GM12878 (cell line): Measurements from ENCODE around the gene PRKCE. TPM values are rescaled to one million over a fixed set of nuclear protein-coding genes. Genes with fewer than 3 reads are reported as not detected.

Experiments used
- CBX3 ChIP-seq: fragments of 200-600 bp; sonication (generic); IDR thresholded peaks from 2 replicates; pipeline ENCODE4 v1.6.1; 2016; ENCODE audit warnings: low read depth, borderline replicate concordance
- CEBPB ChIP-seq, 2 experiments: fragments of 150-350 bp in 1 of 2; IDR thresholded peaks; 2 replicates each; pipeline ENCODE4 v1.6.1; 2012 to 2014; ENCODE audit warnings: low read depth in 2 of 2, low read length in 2 of 2, borderline replicate concordance in 1 of 2, inconsistent platforms in 1 of 2
- DPF2 ChIP-seq: fragments of 450-650 bp; IDR thresholded peaks from 2 replicates; pipeline ENCODE4 v1.6.1; 2017; ENCODE audit warnings: mild to moderate bottlenecking
- EP300 ChIP-seq, 2 experiments: fragments of 150-350 bp in 1 of 2; IDR thresholded peaks; 2 replicates each; pipeline ENCODE4 v1.6.1; 2011 to 2012; ENCODE audit warnings: low read depth in 2 of 2, low read length in 2 of 2, borderline replicate concordance in 1 of 2, improper control_type of control experiment in 1 of 2, inconsistent platforms in 1 of 2; ENCODE audit not compliant: control insufficient read depth in 1 of 2
- GABPA ChIP-seq: IDR thresholded peaks from 2 replicates; pipeline ENCODE4 v1.6.1; 2014; ENCODE audit warnings: antibody characterized with exemption, low read depth, mild to moderate bottlenecking, inconsistent platforms
- KAT2A ChIP-seq: conservative IDR thresholded peaks from 2 replicates; pipeline ENCODE4 v1.6.1; 2011; ENCODE audit warnings: low read depth, low read length; ENCODE audit not compliant: control insufficient read depth
- MEF2B ChIP-seq: fragments of 450-650 bp; IDR thresholded peaks from 2 replicates; pipeline ENCODE4 v1.6.1; 2018; ENCODE audit warnings: mild to moderate bottlenecking, moderate library complexity; ENCODE audit not compliant: partially characterized antibody, poor library complexity, severe bottlenecking
- MTA2 ChIP-seq: fragments of 450-650 bp; IDR thresholded peaks from 2 replicates; pipeline ENCODE4 v1.6.1; 2016; ENCODE audit warnings: low read depth, mild to moderate bottlenecking, moderate library complexity
- MYB ChIP-seq: fragments of 150-350 bp; IDR thresholded peaks from 2 replicates; pipeline ENCODE4 v1.6.1; 2014; ENCODE audit warnings: mild to moderate bottlenecking, low read depth, low read length, borderline replicate concordance
- POLR2AphosphoS2 ChIP-seq: IDR thresholded peaks from 2 replicates; pipeline ENCODE4 v1.6.1; 2011; ENCODE audit warnings: low read depth, mild to moderate bottlenecking, low read length, improper control_type of control experiment, moderate library complexity
- RB1 ChIP-seq: fragments of 450-650 bp; formaldehyde crosslinking; IDR thresholded peaks from 2 replicates; pipeline ENCODE4 v1.6.1; 2017; ENCODE audit warnings: mild to moderate bottlenecking, borderline replicate concordance
- RCOR1 ChIP-seq: conservative IDR thresholded peaks from 2 replicates; pipeline ENCODE4 v1.6.1; 2012; ENCODE audit warnings: low read depth, low read length, improper control_type of control experiment
- SPI1 ChIP-seq: IDR thresholded peaks from 2 replicates; pipeline ENCODE4 v1.6.1; 2011; ENCODE audit warnings: low read depth, mild to moderate bottlenecking, low read length, moderate library complexity, borderline replicate concordance; ENCODE audit not compliant: insufficient read depth
- SREBF1 ChIP-seq: IDR thresholded peaks from 2 replicates; pipeline ENCODE4 v1.6.1; 2012; ENCODE audit warnings: mild to moderate bottlenecking, low read length
- TCF3 ChIP-seq: IDR thresholded peaks from 2 replicates; pipeline ENCODE4 v1.6.1; 2012; ENCODE audit warnings: low read depth, mild to moderate bottlenecking, low read length, borderline replicate concordance; ENCODE audit not compliant: insufficient read depth
- YY1 ChIP-seq: IDR thresholded peaks from 2 replicates; pipeline ENCODE4 v1.6.1; 2011; ENCODE audit warnings: low read depth, mild to moderate bottlenecking, low read length
- ZNF217 ChIP-seq: fragments of 450-650 bp; IDR thresholded peaks from 2 replicates; pipeline ENCODE4 v1.6.1; 2017; ENCODE audit warnings: antibody characterized with exemption, mild to moderate bottlenecking
- ZNF384 ChIP-seq: IDR thresholded peaks from 2 replicates; pipeline ENCODE4 v1.6.1; 2012; ENCODE audit warnings: low read depth, mild to moderate bottlenecking, low read length, improper control_type of control experiment, borderline replicate concordance
- polyA plus RNA-seq, 11 experiments: library from polyadenylated mRNA; depleted of rRNA in 4 of 11; unstranded in 6 of 11; stranded (reverse) in 5 of 11; fragments of >200 nt; fragmentation: Nextera tagmentation in 4 of 11; fragmentation: Illumina TruSeq in 1 of 11; extraction: Ambion mirVana in 4 of 11; extraction: Trizol in 1 of 11; gene quantifications; 1 replicate in 1 of 11; 2 replicates in 10 of 11; pipeline versions ENCODE4 v1.2.1 to v1.2.3, GENCODE V29; 2011 to 2016; ENCODE audit warnings: inconsistent platforms in 2 of 11, missing spikeins in 2 of 11, low read depth in 1 of 11
- total RNA-seq, 4 experiments: library from RNA; depleted of rRNA in 3 of 4; stranded (reverse); fragments of >200 nt in 3 of 4; fragmentation: Illumina TruSeq in 1 of 4; extraction: Trizol in 1 of 4; gene quantifications; 2 replicates each; pipeline versions ENCODE4 v1.2.1 to v1.2.3, GENCODE V29; 2013 to 2021
- TF ChIP-seq, protein P1 (sequence below): fragments of 150-350 bp; IDR thresholded peaks from 2 replicates; pipeline ENCODE4 v1.6.1; 2016; ENCODE audit warnings: low read depth, low read length
- TF ChIP-seq, protein P2 (sequence below): fragments of 150-350 bp; IDR thresholded peaks from 2 replicates; pipeline ENCODE4 v1.6.1; 2014; ENCODE audit warnings: mild to moderate bottlenecking, low read depth, low read length
- TF ChIP-seq, protein P3 (sequence below): IDR thresholded peaks from 2 replicates; pipeline ENCODE4 v1.6.1; 2012; ENCODE audit warnings: low read depth, low read length, improper control_type of control experiment
- TF ChIP-seq, protein P4 (sequence below): fragments of 450-650 bp; IDR thresholded peaks from 2 replicates; pipeline ENCODE4 v1.6.1; 2017; ENCODE audit warnings: low read depth, mild to moderate bottlenecking, moderate library complexity

Gene PRKCE
- total and polyA plus RNA-seq, 10 of the 15 experiments (the other 5 are each of a cell fraction or from before 2014, with no cell fraction given), result 2.6 to 28.2 (median 11.3) TPM

DNA sequence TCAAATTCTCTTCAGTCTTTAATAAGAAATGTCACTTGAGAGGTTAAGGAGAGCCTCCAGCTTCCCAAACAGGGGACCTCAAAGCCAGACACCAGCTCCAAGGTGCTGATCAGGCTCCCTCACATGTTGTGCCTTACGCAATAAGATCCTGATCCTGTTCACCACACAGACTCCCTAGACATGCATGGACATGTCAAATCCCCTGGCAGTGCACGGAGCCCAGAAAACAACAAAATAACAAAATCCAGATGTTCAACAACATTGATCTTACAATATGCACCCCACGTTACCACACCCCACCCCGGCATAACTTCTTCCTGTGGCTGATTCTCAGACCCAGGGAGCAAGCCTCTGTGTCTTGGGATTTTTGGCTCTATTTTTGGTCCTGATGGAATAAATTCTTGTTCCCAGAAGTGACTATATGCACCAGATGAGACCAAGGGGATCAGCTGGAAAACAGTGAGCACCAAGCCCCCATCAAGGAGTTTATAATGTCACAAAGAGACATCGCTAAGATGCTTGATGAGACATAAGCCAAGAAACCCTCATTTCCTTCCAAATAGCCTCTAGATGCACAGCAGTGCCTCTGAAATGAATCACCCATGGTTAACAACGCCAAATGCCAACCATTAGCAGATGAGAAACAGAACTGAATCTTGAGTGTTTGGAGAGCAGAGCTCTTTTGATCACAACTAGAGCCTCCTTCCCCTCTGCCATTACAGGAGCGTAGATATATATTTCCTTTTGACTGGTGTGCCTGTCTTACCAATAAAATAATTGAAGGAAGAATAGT lies 198.2 kb downstream of the PRKCE start (continued):
- TF ChIP-seq, protein P1, sequence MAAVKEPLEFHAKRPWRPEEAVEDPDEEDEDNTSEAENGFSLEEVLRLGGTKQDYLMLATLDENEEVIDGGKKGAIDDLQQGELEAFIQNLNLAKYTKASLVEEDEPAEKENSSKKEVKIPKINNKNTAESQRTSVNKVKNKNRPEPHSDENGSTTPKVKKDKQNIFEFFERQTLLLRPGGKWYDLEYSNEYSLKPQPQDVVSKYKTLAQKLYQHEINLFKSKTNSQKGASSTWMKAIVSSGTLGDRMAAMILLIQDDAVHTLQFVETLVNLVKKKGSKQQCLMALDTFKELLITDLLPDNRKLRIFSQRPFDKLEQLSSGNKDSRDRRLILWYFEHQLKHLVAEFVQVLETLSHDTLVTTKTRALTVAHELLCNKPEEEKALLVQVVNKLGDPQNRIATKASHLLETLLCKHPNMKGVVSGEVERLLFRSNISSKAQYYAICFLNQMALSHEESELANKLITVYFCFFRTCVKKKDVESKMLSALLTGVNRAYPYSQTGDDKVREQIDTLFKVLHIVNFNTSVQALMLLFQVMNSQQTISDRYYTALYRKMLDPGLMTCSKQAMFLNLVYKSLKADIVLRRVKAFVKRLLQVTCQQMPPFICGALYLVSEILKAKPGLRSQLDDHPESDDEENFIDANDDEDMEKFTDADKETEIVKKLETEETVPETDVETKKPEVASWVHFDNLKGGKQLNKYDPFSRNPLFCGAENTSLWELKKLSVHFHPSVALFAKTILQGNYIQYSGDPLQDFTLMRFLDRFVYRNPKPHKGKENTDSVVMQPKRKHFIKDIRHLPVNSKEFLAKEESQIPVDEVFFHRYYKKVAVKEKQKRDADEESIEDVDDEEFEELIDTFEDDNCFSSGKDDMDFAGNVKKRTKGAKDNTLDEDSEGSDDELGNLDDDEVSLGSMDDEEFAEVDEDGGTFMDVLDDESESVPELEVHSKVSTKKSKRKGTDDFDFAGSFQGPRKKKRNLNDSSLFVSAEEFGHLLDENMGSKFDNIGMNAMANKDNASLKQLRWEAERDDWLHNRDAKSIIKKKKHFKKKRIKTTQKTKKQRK, result no peak
- TF ChIP-seq SPI1 (peak; percentile 31; the same call in 1 of the 2 replicates), SREBF1 (no peak), RB1 (no peak), MYB (no peak), KAT2A (no peak), MTA2 (peak; percentile 26; the same call in 1 of the 2 replicates), ZNF217 (no peak), POLR2AphosphoS2 (no peak), CEBPB (IDR thresholded peaks at IDR 0.05; ENCODE audit: borderline replicate concordance in 1 of 2, low read depth in 2 of 2, low read length in 2 of 2) (no peak), MEF2B (no peak), DPF2 (no peak; the same call in 1 of the 2 replicates), TCF3 (no peak), EP300 (IDR thresholded peaks at IDR 0.05; ENCODE audit: borderline replicate concordance in 1 of 2, control insufficient read depth in 1 of 2, low read depth in 2 of 2, low read length in 2 of 2) (no peak), GABPA (no peak), CBX3 (no peak), ZNF384 (no peak), YY1 (peak; percentile 31; the same call in 1 of the 2 replicates), RCOR1 (no peak)
- TF ChIP-seq, protein P2, sequence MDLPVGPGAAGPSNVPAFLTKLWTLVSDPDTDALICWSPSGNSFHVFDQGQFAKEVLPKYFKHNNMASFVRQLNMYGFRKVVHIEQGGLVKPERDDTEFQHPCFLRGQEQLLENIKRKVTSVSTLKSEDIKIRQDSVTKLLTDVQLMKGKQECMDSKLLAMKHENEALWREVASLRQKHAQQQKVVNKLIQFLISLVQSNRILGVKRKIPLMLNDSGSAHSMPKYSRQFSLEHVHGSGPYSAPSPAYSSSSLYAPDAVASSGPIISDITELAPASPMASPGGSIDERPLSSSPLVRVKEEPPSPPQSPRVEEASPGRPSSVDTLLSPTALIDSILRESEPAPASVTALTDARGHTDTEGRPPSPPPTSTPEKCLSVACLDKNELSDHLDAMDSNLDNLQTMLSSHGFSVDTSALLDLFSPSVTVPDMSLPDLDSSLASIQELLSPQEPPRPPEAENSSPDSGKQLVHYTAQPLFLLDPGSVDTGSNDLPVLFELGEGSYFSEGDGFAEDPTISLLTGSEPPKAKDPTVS, result no peak
- TF ChIP-seq, protein P3, sequence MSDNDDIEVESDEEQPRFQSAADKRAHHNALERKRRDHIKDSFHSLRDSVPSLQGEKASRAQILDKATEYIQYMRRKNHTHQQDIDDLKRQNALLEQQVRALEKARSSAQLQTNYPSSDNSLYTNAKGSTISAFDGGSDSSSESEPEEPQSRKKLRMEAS, result no peak
- TF ChIP-seq, protein P4, sequence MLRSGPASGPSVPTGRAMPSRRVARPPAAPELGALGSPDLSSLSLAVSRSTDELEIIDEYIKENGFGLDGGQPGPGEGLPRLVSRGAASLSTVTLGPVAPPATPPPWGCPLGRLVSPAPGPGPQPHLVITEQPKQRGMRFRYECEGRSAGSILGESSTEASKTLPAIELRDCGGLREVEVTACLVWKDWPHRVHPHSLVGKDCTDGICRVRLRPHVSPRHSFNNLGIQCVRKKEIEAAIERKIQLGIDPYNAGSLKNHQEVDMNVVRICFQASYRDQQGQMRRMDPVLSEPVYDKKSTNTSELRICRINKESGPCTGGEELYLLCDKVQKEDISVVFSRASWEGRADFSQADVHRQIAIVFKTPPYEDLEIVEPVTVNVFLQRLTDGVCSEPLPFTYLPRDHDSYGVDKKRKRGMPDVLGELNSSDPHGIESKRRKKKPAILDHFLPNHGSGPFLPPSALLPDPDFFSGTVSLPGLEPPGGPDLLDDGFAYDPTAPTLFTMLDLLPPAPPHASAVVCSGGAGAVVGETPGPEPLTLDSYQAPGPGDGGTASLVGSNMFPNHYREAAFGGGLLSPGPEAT, result no peak
